Measurements from ENCODE around the gene FBXO38. TPM values are rescaled to one million over a fixed set of nuclear protein-coding genes. Genes with fewer than 3 reads are reported as not detected.

Gene FBXO38, protein sequence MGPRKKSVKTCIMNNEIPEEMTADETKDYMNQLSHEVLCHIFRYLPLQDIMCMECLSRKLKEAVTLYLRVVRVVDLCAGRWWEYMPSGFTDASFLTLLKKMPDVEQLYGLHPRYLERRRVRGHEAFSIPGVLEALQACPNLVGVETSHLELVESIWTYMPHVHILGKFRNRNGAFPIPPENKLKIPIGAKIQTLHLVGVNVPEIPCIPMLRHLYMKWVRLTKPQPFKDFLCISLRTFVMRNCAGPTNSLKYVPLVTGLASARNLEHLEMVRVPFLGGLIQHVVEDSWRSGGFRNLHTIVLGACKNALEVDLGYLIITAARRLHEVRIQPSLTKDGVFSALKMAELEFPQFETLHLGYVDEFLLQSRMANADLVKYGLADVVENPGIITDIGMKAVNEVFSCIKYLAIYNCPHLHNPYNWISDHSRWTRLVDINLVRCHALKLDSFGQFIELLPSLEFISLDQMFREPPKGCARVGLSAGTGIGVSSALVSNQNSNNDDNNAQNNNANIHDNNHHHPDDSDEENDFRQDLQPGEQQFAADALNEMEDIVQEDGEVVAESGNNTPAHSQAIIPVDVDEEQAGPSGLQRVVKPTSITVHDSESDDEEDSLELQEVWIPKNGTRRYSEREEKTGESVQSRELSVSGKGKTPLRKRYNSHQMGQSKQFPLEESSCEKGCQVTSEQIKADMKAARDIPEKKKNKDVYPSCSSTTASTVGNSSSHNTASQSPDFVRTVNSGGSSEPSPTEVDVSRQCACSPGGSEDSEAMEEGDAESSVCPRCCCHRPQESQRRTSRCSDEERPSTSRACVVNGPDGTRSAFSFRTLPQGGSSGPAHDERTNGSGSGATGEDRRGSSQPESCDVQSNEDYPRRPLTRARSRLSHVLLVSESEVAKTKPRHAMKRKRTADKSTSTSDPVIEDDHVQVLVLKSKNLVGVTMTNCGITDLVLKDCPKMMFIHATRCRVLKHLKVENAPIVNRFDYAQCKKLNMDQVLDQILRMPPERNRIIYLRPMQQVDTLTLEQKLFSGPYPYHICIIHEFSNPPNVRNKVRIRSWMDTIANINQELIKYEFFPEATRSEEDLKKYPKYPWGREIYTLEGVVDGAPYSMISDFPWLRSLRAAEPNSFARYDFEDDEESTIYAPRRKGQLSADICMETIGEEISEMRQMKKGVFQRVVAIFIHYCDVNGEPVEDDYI
- total RNA-seq, result 60.0 TPM

GRCh38 chr5:148383564-148384379 is at the start of gene FBXO38:
Gene FBXO38 (plus strand): TSS chr5:148383958. CDS start chr5:148394777, 10,819 bp downstream.
- Histone ChIP-seq H3K9me3 (ENCODE audit: control insufficient read depth in 3 of 3, low read length in 3 of 3) (no peaks in the 10 kb centered on the region), H3K27ac (ENCODE audit: low read depth, low read length) (peak within 1 kb of the TSS; percentile 95), H3K4me1 (ENCODE audit: control insufficient read depth in 3 of 3, insufficient read depth in 3 of 3, low read length in 3 of 3) (peaks cover 12 to 28% (median 24%) of the 10 kb centered on the region in 3 donors), H3K4me3 (ENCODE audit: low read length in 3 of 3) (peak within 1 kb of the TSS; percentile 83 to 95 (median 88)), H3K27me3 (ENCODE audit: control insufficient read depth in 3 of 3, insufficient read depth in 3 of 3, low read length in 3 of 3) (no peaks in the 10 kb centered on the region), H3K36me3 (ENCODE audit: control insufficient read depth in 3 of 3, insufficient read depth in 3 of 3, low read length in 3 of 3) (no peaks in the 10 kb centered on the region), H3K9ac (ENCODE audit: low read depth in 1 of 3, low read length in 3 of 3) (peak within 1 kb of the TSS; percentile 94 to 99 (median 95))

DNA sequence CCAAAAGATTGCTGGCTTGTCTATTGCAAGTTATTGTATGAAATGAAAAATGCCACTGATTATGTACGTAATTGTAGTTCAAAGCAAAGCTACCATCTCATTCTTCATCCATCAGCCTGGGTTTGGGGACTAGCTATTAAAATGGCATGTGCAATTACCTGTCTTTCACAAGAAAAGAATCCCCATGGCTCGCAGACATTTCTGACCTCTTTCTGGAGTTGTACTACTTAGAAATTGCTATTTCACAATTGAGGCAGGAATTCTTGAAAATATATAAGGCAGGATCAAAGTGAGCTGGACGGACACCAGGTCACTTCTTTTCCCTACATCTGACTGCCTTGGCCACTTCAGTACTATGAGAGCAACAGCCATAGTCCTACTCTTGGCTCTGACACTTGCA is 48.5 kb upstream of the FBXO38 start, which contains the start of gene SPINK9:
Gene SPINK9, plus strand, starts transcription at position 301 of the 400 bp plus-strand sequence. Its CDS starts 55 bp downstream, at position 356.
- Histone ChIP-seq H3K9me3 (ENCODE audit: control insufficient read depth in 3 of 3, low read length in 3 of 3) (no peaks in the 10 kb centered on the region), H3K27me3 (ENCODE audit: control insufficient read depth in 3 of 3, insufficient read depth in 3 of 3, low read length in 3 of 3) (no peaks in the 10 kb centered on the region), H3K4me3 (ENCODE audit: low read length in 3 of 3) (no peak within 1 kb of the TSS), H3K27ac (ENCODE audit: low read depth, low read length) (no peak within 1 kb of the TSS), H3K36me3 (ENCODE audit: control insufficient read depth in 3 of 3, insufficient read depth in 3 of 3, low read length in 3 of 3) (no peaks in the 10 kb centered on the region), H3K9ac (ENCODE audit: low read depth in 1 of 3, low read length in 3 of 3) (no peak within 1 kb of the TSS), H3K4me1 (ENCODE audit: control insufficient read depth in 3 of 3, insufficient read depth in 3 of 3, low read length in 3 of 3) (no peaks in the 10 kb centered on the region)

GRCh38 chr5:148336704-148337435 is 46.9 kb upstream of the FBXO38 start:
- no peaks in the 10 kb centered on the region for H3K27me3 ChIP-seq (ENCODE audit: control insufficient read depth in 3 of 3, insufficient read depth in 3 of 3, low read length in 3 of 3)
- H3K36me3 ChIP-seq (ENCODE audit: control insufficient read depth in 3 of 3, insufficient read depth in 3 of 3, low read length in 3 of 3), result no peaks in the 10 kb centered on the region
- H3K4me1 ChIP-seq (ENCODE audit: control insufficient read depth in 3 of 3, insufficient read depth in 3 of 3, low read length in 3 of 3), result no peaks in the 10 kb centered on the region
- no peak overlapping the region for H3K4me3 ChIP-seq (ENCODE audit: low read length in 3 of 3)
- no peak overlapping the region for H3K9ac ChIP-seq (ENCODE audit: low read depth in 1 of 3, low read length in 3 of 3)
- no peak overlapping the region for H3K27ac ChIP-seq (ENCODE audit: low read depth, low read length)
- no peaks in the 10 kb centered on the region for H3K9me3 ChIP-seq (ENCODE audit: control insufficient read depth in 3 of 3, low read length in 3 of 3)

GRCh38 chr5:148342371-148343045 is 41.2 kb upstream of the FBXO38 start:
- Histone ChIP-seq H3K27ac (ENCODE audit: low read depth, low read length) (no peak overlapping the region), H3K4me1 (ENCODE audit: control insufficient read depth in 3 of 3, insufficient read depth in 3 of 3, low read length in 3 of 3) (no peaks in the 10 kb centered on the region), H3K36me3 (ENCODE audit: control insufficient read depth in 3 of 3, insufficient read depth in 3 of 3, low read length in 3 of 3) (no peaks in the 10 kb centered on the region), H3K4me3 (ENCODE audit: low read length in 3 of 3) (no peak overlapping the region), H3K9ac (ENCODE audit: low read depth in 1 of 3, low read length in 3 of 3) (no peak overlapping the region), H3K27me3 (ENCODE audit: control insufficient read depth in 3 of 3, insufficient read depth in 3 of 3, low read length in 3 of 3) (no peaks in the 10 kb centered on the region), H3K9me3 (ENCODE audit: control insufficient read depth in 3 of 3, low read length in 3 of 3) (no peaks in the 10 kb centered on the region)

DNA sequence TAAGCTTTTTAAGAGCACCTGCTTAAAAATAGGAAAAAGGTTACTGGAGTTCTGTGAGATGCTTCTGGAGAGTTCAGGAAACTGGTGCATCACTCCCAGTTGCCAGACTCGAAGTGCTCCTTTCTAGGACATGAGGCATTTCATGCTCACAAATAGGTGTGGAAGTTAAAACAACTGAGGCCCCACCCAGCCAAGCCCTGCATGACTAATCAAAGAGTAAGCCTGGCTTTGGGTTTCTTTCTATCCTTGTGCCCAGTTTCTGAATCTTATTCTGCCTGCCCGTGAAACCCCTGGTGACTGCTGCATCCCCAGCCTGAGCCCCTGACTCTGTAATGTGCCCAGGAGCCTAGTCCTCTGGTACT is 40.7 kb upstream of the FBXO38 start:
- no peaks in the 10 kb centered on the region for H3K9me3 ChIP-seq (ENCODE audit: control insufficient read depth in 3 of 3, low read length in 3 of 3)
- H3K27me3 ChIP-seq (ENCODE audit: control insufficient read depth in 3 of 3, insufficient read depth in 3 of 3, low read length in 3 of 3), result no peaks in the 10 kb centered on the region
- H3K4me3 ChIP-seq (ENCODE audit: low read length in 3 of 3), result no peak overlapping the region
- no peaks in the 10 kb centered on the region for H3K36me3 ChIP-seq (ENCODE audit: control insufficient read depth in 3 of 3, insufficient read depth in 3 of 3, low read length in 3 of 3)
- no peaks in the 10 kb centered on the region for H3K4me1 ChIP-seq (ENCODE audit: control insufficient read depth in 3 of 3, insufficient read depth in 3 of 3, low read length in 3 of 3)
- H3K9ac ChIP-seq (ENCODE audit: low read depth in 1 of 3, low read length in 3 of 3), result no peak overlapping the region
- H3K27ac ChIP-seq (ENCODE audit: low read depth, low read length), result no peak overlapping the region

GRCh38 chr5:148343603-148344487 is 39.9 kb upstream of the FBXO38 start:
- Histone ChIP-seq H3K4me3 (ENCODE audit: low read length in 3 of 3) (no peak overlapping the region), H3K27ac (ENCODE audit: low read depth, low read length) (no peak overlapping the region), H3K9ac (ENCODE audit: low read depth in 1 of 3, low read length in 3 of 3) (no peak overlapping the region), H3K36me3 (ENCODE audit: control insufficient read depth in 3 of 3, insufficient read depth in 3 of 3, low read length in 3 of 3) (no peaks in the 10 kb centered on the region), H3K27me3 (ENCODE audit: control insufficient read depth in 3 of 3, insufficient read depth in 3 of 3, low read length in 3 of 3) (no peaks in the 10 kb centered on the region), H3K9me3 (ENCODE audit: control insufficient read depth in 3 of 3, low read length in 3 of 3) (no peaks in the 10 kb centered on the region), H3K4me1 (ENCODE audit: control insufficient read depth in 3 of 3, insufficient read depth in 3 of 3, low read length in 3 of 3) (no peaks in the 10 kb centered on the region)

DNA sequence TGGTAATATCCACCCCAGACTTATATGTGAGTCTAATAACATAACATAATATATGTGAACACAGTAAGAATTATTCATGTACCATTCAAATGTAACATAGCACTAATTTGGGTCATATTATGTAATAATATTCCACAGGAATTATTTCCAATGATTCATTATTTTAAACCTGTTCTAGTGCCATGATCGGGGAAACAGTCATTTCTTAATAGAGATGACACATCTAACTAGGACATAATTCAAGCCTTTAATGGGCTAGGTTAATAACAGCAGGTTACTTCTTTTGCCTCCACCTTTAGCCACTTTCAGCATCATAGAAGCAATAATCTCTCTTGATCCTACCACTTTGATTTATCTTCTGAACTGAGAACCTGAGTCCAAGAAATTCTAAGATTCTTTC is 36.1 kb upstream of the FBXO38 start:
- Histone ChIP-seq H3K27me3 (ENCODE audit: control insufficient read depth in 3 of 3, insufficient read depth in 3 of 3, low read length in 3 of 3) (no peaks in the 10 kb centered on the region), H3K27ac (ENCODE audit: low read depth, low read length) (no peak overlapping the region), H3K4me1 (ENCODE audit: control insufficient read depth in 3 of 3, insufficient read depth in 3 of 3, low read length in 3 of 3) (no peaks in the 10 kb centered on the region), H3K9ac (ENCODE audit: low read depth in 1 of 3, low read length in 3 of 3) (no peak overlapping the region), H3K9me3 (ENCODE audit: control insufficient read depth in 3 of 3, low read length in 3 of 3) (no peaks in the 10 kb centered on the region), H3K4me3 (ENCODE audit: low read length in 3 of 3) (no peak overlapping the region), H3K36me3 (ENCODE audit: control insufficient read depth in 3 of 3, insufficient read depth in 3 of 3, low read length in 3 of 3) (no peaks in the 10 kb centered on the region)

DNA sequence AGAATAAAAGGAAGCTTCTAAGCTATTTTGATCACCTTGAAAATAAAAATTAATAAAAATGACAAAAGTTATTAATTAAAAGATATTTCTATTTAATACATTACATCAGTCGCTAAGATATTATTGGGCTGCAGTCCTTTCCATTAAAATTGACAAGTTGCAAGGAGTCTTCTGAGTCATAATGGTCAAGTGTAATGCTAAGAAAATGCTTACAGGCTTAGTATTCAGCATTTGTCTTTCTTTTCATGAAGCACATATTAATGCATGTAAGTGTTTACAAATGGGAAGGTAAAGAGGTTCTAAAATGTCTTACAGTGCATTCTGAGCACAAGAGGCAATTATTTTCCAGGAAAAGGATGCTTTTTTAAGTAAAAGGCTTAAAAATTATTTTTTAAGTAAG is 31.1 kb upstream of the FBXO38 start:
- no peaks in the 10 kb centered on the region for H3K27me3 ChIP-seq (ENCODE audit: control insufficient read depth in 3 of 3, insufficient read depth in 3 of 3, low read length in 3 of 3)
- H3K27ac ChIP-seq (ENCODE audit: low read depth, low read length), result no peak overlapping the region
- no peak overlapping the region for H3K4me3 ChIP-seq (ENCODE audit: low read length in 3 of 3)
- H3K9me3 ChIP-seq (ENCODE audit: control insufficient read depth in 3 of 3, low read length in 3 of 3), result no peaks in the 10 kb centered on the region
- H3K36me3 ChIP-seq (ENCODE audit: control insufficient read depth in 3 of 3, insufficient read depth in 3 of 3, low read length in 3 of 3), result no peaks in the 10 kb centered on the region
- H3K4me1 ChIP-seq (ENCODE audit: control insufficient read depth in 3 of 3, insufficient read depth in 3 of 3, low read length in 3 of 3), result no peaks in the 10 kb centered on the region
- no peak overlapping the region for H3K9ac ChIP-seq (ENCODE audit: low read depth in 1 of 3, low read length in 3 of 3)
